Muscle of leg (tissue), 16 donors: ENCODE results near the gene KRTAP5-8. TPM values are rescaled to one million over a fixed set of nuclear protein-coding genes. Genes with fewer than 3 reads are reported as not detected.
"Not testable (repeated sequence)": the region's sequence is repeated elsewhere in the genome, so short reads cannot be mapped to it uniquely, and the experiment has no call there.

Source experiments
- DNase-seq: peaks from one replicate; pipeline ENCODE4 v3.0.0; 2013
- H3K27ac ChIP-seq: one replicate; pipeline ENCODE4 v1.5.1; 2013; ENCODE audit warnings: mild to moderate bottlenecking, low read length, control low read depth
- H3K27me3 ChIP-seq: one replicate; pipeline ENCODE4 v1.6.1; 2013; ENCODE audit warnings: low read length; ENCODE audit not compliant: control insufficient read depth, insufficient read depth
- H3K36me3 ChIP-seq: one replicate; pipeline ENCODE4 v1.6.1; 2013; ENCODE audit warnings: low read length; ENCODE audit not compliant: control insufficient read depth, insufficient read depth
- H3K4me1 ChIP-seq: one replicate; pipeline ENCODE4 v1.6.1; 2013; ENCODE audit warnings: low read length; ENCODE audit not compliant: control insufficient read depth, insufficient read depth
- H3K4me3 ChIP-seq: one replicate; pipeline ENCODE4 v1.5.1; 2013; ENCODE audit warnings: low read length, control low read depth
- H3K9me3 ChIP-seq: replicated peaks from 2 replicates; pipeline ENCODE4 v1.6.1; 2013; ENCODE audit warnings: low read depth, low read length; ENCODE audit not compliant: control insufficient read depth
- WGBS: methylation state at CpG from one replicate; pipeline ENCODE4 v1.1.5; 2013; ENCODE audit warnings: missing lambda C conversion rate; ENCODE audit not compliant: insufficient coverage; 5-methylcytosine and 5-hydroxymethylcytosine counted together
- long read RNA-seq, 11 donors: transcript quantifications; one replicate each; lab custom pipeline, GENCODE V29; 2026
- polyA plus RNA-seq, 8 donors: library from polyadenylated mRNA; unstranded; fragments of 120-200 nt; gene quantifications; one replicate each; pipeline versions ENCODE4 v1.2.1 to v1.2.3, GENCODE V29; 2013; ENCODE audit warnings: inconsistent platforms in 1 of 8, low replicate concordance in 1 of 8; ENCODE audit not compliant: insufficient read length in 8 of 8, insufficient read depth in 1 of 8
- total RNA-seq: library from RNA; stranded (reverse); fragments of 120-200 nt; gene quantifications from one replicate; pipeline ENCODE4 v1.2.4, GENCODE V29; 2013

KRTAP5-8 gene, protein sequence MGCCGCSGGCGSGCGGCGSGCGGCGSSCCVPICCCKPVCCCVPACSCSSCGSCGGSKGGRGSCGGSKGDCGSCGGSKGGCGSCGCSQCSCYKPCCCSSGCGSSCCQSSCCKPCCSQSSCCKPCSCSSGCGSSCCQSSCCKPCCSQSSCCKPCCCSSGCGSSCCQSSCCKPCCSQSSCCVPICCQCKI
- total RNA-seq (not detected), polyA plus RNA-seq (under 1 TPM in 1 of 8 donors, not detected in 7; 0.12 TPM)
- long read RNA-seq, donor 1: 0 reads
- long read RNA-seq, donor 2: 0 reads
- long read RNA-seq, donor 3: 0 reads
- long read RNA-seq, donor 4: 0 reads
- long read RNA-seq, donor 5: 0 reads
- long read RNA-seq, donor 6, partial matches to known transcripts: 0 of 1 reads
- long read RNA-seq, donor 6, other reads (novel, unspliced or antisense): 0 of 1 reads
- long read RNA-seq, donor 7: 0 reads
- long read RNA-seq, donor 8: 0 reads
- long read RNA-seq, donor 9: 0 reads
- long read RNA-seq, donor 10: 0 reads
- long read RNA-seq, donor 11: 0 reads

DNA sequence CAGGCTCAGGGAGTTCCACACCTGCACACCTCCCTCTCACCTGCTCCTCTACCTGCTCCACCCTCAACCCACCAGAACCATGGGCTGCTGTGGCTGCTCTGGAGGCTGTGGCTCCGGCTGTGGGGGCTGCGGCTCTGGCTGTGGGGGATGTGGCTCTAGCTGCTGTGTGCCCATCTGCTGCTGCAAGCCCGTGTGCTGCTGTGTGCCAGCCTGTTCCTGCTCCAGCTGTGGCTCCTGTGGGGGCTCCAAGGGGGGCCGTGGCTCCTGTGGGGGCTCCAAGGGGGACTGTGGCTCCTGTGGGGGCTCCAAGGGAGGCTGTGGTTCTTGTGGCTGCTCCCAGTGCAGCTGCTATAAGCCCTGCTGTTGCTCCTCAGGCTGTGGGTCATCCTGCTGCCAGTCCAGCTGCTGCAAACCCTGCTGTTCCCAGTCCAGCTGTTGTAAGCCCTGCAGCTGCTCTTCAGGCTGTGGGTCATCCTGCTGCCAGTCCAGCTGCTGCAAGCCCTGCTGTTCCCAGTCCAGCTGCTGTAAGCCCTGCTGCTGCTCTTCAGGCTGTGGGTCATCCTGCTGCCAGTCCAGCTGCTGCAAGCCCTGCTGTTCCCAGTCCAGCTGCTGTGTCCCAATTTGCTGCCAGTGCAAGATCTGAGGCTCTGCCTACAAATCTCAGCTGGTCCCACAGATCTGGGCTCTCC lies at the start of gene KRTAP5-8:
TSS of gene KRTAP5-8 (plus strand) at position 49 of the 689 bp plus-strand sequence. CDS start at position 80, 31 bp downstream.
- WGBS: no CpG with 5 or more reads among the region's 4 CpGs
- not testable (repeated sequence) for H3K27me3 ChIP-seq, H3K4me1 ChIP-seq, H3K9me3 ChIP-seq, H3K36me3 ChIP-seq, DNase-seq, H3K27ac ChIP-seq, H3K4me3 ChIP-seq

DNA sequence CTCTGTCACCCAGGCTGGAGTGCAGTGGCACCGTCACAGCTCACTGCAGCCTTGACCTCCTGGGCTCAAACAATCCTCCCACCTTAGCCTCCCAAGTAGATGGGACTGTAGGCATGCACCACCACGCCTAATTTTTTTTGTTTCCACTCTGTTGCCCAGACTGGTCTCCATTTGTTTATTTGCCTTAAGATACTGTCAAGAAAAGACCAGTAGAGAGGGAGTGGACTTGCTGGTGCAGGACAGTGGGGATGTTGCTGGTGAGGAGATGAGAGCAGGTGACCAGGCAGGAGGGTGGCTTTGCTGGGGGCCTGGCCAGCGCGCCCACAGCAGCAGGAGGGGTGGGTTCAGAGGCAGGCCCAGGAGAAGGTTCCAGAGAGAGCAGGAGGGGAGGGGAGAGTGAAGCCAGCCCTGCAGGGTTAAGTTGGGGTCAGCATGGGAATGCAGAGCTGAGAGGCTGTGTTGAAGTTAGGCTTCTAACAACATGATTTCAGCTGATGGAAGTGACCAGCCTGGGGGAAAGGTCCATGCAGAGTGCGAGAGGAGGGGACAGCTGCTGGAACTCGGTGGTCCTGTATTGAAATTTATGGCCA lies 49.0 kb upstream of the KRTAP5-8 start:
- Histone ChIP-seq H3K4me1 (peaks cover 19% of the 10 kb centered on the region), H3K4me3 (no peak overlapping the region), H3K9me3 (no peaks in the 10 kb centered on the region), H3K27me3 (no peaks in the 10 kb centered on the region), H3K36me3 (peaks cover 48% of the 10 kb centered on the region), H3K27ac (peak overlapping the region; percentile 20)
- 72% methylated on average over 2 of the region's 6 CpGs for WGBS
- no peak for DNase-seq

DNA sequence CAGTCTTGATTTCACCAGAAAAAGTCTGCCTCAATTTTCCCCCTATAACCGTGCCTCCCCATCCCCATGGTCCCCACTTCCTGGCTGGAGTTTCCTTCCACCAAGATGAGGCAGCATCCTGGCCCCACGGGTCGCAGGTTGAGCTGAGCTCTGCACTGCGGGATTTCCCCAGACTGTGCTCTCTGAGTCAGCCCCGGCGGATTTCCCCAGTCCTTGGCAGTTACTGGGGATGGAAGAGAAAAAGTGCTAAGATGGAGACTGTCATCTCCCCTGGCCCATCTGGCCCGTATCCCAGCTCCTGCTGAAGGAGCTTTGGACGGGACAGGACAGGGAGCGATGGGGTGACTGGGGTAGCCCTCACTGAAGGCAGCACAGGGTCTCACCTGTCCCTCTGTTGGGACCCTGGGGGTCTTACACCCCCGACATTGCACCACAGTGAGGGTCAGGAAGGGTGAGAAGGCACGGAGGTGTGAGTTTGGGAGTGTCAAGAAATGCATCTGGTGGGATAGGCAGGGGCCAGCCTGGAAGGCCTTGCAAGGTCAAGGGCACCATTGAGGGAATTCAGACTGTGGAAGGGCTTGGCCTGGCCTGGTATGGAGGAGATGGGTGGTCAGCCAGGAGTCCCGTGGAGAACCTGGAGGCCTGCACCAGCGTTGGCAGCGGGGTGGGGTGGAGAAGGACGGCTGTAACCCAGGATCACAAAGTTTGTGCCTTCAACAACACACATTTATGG lies 48.3 kb upstream of the KRTAP5-8 start:
- Histone ChIP-seq H3K36me3 (peaks cover 48% of the 10 kb centered on the region), H3K27ac (peak overlapping the region; percentile 20), H3K4me1 (peaks cover 19% of the 10 kb centered on the region), H3K27me3 (no peaks in the 10 kb centered on the region), H3K4me3 (no peak overlapping the region), H3K9me3 (no peaks in the 10 kb centered on the region)
- peak; percentile 10 for DNase-seq
- WGBS: 60% methylated on average over 8 of the region's 15 CpGs

DNA sequence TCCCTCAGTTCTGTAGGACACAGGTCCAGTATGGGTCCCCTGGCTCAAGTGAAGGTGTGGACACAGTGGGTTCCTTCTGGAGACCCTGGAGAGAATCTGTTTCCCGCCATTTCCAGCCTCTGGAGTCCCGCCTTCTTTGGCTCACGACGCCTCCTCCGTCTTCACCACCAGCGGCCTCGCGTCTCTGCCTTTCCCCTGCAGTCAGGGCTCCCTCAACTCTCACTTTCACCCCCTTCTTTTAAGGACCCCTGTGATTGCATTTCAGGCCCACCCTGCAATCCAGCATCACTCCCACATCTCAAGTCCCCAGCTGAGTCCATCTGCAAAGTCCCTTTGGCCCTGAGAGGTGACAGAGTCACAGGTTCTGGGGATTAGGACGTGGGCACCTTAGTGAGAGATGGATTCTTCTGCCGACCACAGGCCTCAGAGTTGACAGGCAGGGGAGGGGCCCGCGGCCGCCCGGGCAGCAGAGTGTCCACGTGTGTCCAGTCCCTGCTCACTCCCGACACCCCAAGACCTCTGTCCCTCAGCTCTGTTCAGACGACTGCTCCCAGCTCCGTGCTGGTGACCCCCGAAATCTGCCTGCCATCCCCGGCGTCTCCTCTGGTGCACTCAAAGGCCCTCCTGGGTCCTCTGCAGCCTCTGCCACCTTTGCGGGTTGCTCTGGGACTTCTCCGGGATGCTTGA lies 47.6 kb upstream of the KRTAP5-8 start:
- Histone ChIP-seq H3K36me3 (peaks cover 42% of the 10 kb centered on the region), H3K27ac (no peak overlapping the region), H3K27me3 (no peaks in the 10 kb centered on the region), H3K9me3 (no peaks in the 10 kb centered on the region), H3K4me3 (no peak overlapping the region), H3K4me1 (peaks cover 19% of the 10 kb centered on the region)
- WGBS: 93% methylated on average over 19 of the region's 23 CpGs
- no peak for DNase-seq

DNA sequence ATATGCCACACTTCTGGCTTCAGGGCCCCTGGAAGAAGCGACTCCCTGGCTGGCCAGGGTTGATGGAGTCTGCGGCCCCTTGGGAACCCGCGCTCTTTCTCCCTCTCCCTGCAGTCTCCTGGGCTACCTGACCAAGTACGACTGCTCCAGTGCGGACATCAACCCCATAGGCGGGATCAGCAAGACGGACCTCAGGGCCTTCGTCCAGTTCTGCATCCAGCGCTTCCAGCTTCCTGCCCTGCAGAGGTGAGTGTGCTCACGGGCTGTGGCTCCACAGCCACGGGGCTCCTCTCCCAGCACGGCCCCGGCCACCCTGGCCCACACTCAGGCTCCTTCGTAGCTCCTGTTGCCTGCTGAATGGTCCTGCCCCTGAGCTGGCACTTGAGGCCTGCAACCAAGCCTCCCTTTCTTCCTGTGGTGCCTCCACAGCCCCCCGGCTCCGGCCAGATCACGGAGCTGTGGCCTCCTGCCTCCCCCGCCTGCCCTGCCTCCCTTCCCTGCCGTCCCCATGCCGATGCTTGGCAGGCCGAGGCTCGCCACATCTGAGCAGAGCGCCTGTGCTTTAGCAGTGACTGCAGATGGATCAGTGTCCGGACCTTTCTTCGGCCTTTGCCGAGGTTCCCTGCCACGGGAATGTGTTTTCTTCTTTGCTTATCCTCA lies 47.0 kb upstream of the KRTAP5-8 start:
- no peaks in the 10 kb centered on the region for H3K9me3 ChIP-seq
- H3K27ac ChIP-seq: no peak overlapping the region
- H3K36me3 ChIP-seq: peaks cover 37% of the 10 kb centered on the region
- peaks cover 19% of the 10 kb centered on the region for H3K4me1 ChIP-seq
- H3K27me3 ChIP-seq: no peaks in the 10 kb centered on the region
- DNase-seq: no peak
- no peak overlapping the region for H3K4me3 ChIP-seq
- 94% methylated on average over 28 of the region's 28 CpGs for WGBS

DNA sequence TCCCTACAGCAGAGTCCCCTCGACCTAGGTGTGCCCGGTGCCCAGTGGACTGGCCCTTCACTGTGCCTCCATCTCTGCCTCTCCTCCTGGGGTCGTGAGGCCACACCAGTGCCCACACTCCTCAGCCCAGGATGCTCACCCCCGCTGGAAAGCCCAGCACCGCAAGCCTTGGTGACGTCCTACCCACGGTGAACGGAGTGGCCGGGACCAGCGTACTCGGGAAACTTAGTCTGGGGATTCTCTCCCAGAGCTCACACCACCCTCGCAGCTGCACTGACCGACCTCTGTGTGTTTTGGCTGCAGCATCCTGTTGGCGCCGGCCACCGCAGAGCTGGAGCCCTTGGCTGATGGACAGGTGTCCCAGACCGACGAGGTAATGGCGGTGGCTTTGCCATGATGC lies 46.3 kb upstream of the KRTAP5-8 start:
- H3K4me1 ChIP-seq: peaks cover 19% of the 10 kb centered on the region
- H3K9me3 ChIP-seq: no peaks in the 10 kb centered on the region
- H3K4me3 ChIP-seq: no peak overlapping the region
- no peaks in the 10 kb centered on the region for H3K27me3 ChIP-seq
- no peak for DNase-seq
- H3K36me3 ChIP-seq: peaks cover 38% of the 10 kb centered on the region
- no peak overlapping the region for H3K27ac ChIP-seq
- WGBS: 92% methylated on average over 19 of the region's 19 CpGs

DNA sequence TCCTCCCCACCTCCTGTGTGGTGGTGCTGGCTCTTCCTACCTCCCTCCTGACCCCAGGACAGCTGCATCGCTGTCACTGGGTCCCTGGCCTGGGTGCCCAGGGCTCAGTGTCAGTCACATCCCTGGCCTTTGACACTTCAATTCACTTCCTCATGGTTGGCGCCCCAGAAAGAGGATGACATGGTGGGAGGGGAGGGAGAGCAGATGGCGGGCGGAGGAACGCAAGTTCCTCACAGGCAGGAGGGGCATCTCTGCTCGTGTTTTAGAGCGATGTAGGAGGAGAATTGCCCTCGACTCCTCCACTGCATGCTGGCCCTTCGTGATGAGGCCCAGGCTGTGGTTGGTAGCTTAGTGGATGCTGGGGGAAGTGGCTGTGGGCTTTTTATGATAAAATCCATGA lies 45.9 kb upstream of the KRTAP5-8 start:
- WGBS: 76% methylated on average over 6 of the region's 9 CpGs
- no peak overlapping the region for H3K4me3 ChIP-seq
- DNase-seq: no peak
- H3K4me1 ChIP-seq: peaks cover 19% of the 10 kb centered on the region
- H3K9me3 ChIP-seq: no peaks in the 10 kb centered on the region
- peaks cover 42% of the 10 kb centered on the region for H3K36me3 ChIP-seq
- H3K27ac ChIP-seq: no peak overlapping the region
- no peaks in the 10 kb centered on the region for H3K27me3 ChIP-seq

DNA sequence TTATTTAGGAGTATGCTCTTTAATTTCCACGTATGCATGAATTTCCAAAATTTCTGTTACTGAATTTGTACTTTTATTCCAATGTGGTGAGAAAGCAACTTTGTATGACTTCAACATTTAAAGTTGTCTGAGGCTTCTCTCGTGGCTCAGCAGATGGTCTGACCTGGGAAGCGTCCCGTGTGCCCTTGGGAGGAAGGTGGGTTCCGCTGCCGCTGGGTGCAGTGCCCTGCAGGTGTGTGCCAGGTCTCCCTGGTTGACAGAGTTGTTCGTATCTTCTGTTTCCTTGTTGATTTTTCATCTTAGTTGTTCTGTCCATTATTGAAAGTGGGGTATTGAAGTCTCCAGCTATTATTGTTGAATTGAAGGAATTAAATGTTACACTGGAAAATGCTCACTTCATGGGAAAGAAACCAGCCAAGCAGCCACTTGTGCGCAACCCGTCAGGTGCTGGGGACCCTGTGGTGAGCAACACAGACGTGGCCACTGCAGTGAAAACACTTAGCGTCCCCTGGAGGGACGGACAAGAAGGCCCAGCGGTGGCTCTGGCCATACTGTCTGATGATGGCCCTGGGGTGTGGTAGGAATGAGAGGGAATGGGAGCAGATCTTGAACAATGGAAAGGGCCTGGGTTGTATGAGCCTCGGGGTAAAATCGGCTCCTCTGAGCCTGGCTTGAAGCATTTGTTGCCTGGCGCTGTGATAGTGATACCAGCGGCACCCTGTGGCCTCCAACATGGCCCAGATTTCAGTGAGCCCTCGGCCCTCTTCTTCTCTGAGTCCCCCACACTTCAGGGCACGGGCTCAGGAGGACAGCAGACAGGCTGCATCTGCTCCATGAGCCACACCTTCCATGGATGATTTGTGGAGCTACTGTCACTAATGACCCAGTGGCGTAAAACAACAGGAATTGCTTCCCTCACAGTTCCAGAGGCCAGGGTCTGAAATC lies 42.3 kb upstream of the KRTAP5-8 start:
- 96% methylated on average over 17 of the region's 20 CpGs for WGBS
- peaks cover 11% of the 10 kb centered on the region for H3K4me1 ChIP-seq
- no peak overlapping the region for H3K27ac ChIP-seq
- no peaks in the 10 kb centered on the region for H3K27me3 ChIP-seq
- no peak for DNase-seq
- no peaks in the 10 kb centered on the region for H3K9me3 ChIP-seq
- peaks cover 66% of the 10 kb centered on the region for H3K36me3 ChIP-seq
- no peak overlapping the region for H3K4me3 ChIP-seq
